OCI-LY7 (cell line): Measurements from ENCODE around the gene VSIR. TPM values are rescaled to one million over a fixed set of nuclear protein-coding genes. Genes with fewer than 3 reads are reported as not detected.
A peak's percentile ranks its signal among the peaks of the same experiment; 100 is the strongest.

Experiments used
- BruUV-seq: library from RNA; stranded (reverse); fragments of 400-500 nt; replicated peaks from 2 replicates; lab custom pipeline; 2021; lab: Mats Ljungman, UMichigan
- CTCF ChIA-PET: fragments of 300-600 bp; sonication (Branson Sonifier 250); formaldehyde crosslinking; loops from one replicate; lab custom pipeline; 2022; ENCODE audit warnings: antibody characterized with exemption; ENCODE audit not compliant: unreplicated experiment; lab: Charles Lee
- POLR2A ChIA-PET: fragments of 300-600 bp; sonication (Branson Sonifier 250); formaldehyde crosslinking; loops from one replicate; lab custom pipeline; 2022; ENCODE audit warnings: antibody characterized with exemption; lab: Charles Lee
- DNase-seq: peaks from one replicate; pipeline ENCODE4 v3.0.0-alpha.2; 2015; ENCODE audit warnings: low spot score
- H2AFZ ChIP-seq: fragments of 200-600 bp; sonication (generic), shearing (Covaris generic); 2 replicates; pipeline ENCODE4 v1.6.1; 2014; ENCODE audit warnings: mild to moderate bottlenecking, antibody characterized with exemption, low read length, moderate library complexity
- H3K27ac ChIP-seq: fragments of 200-600 bp; sonication (generic); 2 replicates; pipeline ENCODE4 v1.5.1; 2014; ENCODE audit warnings: mixed run types, low read depth, mild to moderate bottlenecking, moderate library complexity, low read length, inconsistent platforms; ENCODE audit not compliant: poor library complexity, severe bottlenecking
- H3K36me3 ChIP-seq: fragments of 200-600 bp; sonication (generic); 2 replicates; pipeline ENCODE4 v1.6.1; 2014; ENCODE audit warnings: mild to moderate bottlenecking, antibody characterized with exemption, low read length, moderate library complexity, mixed read lengths; ENCODE audit not compliant: insufficient read depth
- H3K4me1 ChIP-seq: fragments of 200-600 bp; sonication (generic); 2 replicates; pipeline ENCODE4 v1.5.1; 2014; ENCODE audit warnings: mild to moderate bottlenecking, low read length; ENCODE audit not compliant: insufficient read depth, poor library complexity, severe bottlenecking
- H3K4me2 ChIP-seq: fragments of 200-600 bp; sonication (generic); 2 replicates; pipeline ENCODE4 v1.6.1; 2014; ENCODE audit warnings: mild to moderate bottlenecking, low read length
- H3K4me3 ChIP-seq: fragments of 200-600 bp; sonication (generic); 2 replicates; pipeline ENCODE4 v1.5.1; 2014; ENCODE audit warnings: mild to moderate bottlenecking, low read depth, low read length; ENCODE audit not compliant: poor library complexity, severe bottlenecking
- H3K79me2 ChIP-seq: fragments of 200-600 bp; sonication (generic); 2 replicates; pipeline ENCODE4 v1.6.1; 2016; ENCODE audit warnings: low read depth, mild to moderate bottlenecking, low read length, moderate library complexity, mixed read lengths; ENCODE audit not compliant: insufficient read depth
- H3K9me2 ChIP-seq: fragments of 200-600 bp; sonication (generic); 2 replicates; pipeline ENCODE4 v1.6.1; 2016; ENCODE audit warnings: mild to moderate bottlenecking, low read length, mixed read lengths; ENCODE audit not compliant: insufficient read depth
- H3K9me3 ChIP-seq: fragments of 200-600 bp; sonication (generic); 2 replicates; pipeline ENCODE4 v1.6.1; 2014; ENCODE audit warnings: mild to moderate bottlenecking, mixed run types, low read length, mixed read lengths
- H4K20me1 ChIP-seq: fragments of 200-600 bp; sonication (generic); 2 replicates; pipeline ENCODE4 v1.6.1; 2014; ENCODE audit warnings: mild to moderate bottlenecking, antibody characterized with exemption, low read length, moderate library complexity, mixed read lengths; ENCODE audit not compliant: insufficient read depth
- EZH2phosphoT487 ChIP-seq: fragments of 200-600 bp; sonication (generic); IDR thresholded peaks from 2 replicates; pipeline ENCODE4 v1.6.1; 2018; ENCODE audit warnings: low read depth, borderline replicate concordance, mild to moderate bottlenecking, mixed run types, antibody characterized with exemption, low read length, moderate library complexity, mixed read lengths
- intact Hi-C: fragments of 100-400 bp; cut with micrococcal nuclease; formaldehyde crosslinking; loops from one replicate; pipeline ENCODE4 v1.10.0; 2022; ENCODE audit not compliant: unreplicated experiment
- total RNA-seq, 2 experiments: library from RNA; depleted of rRNA in 1 of 2; stranded (reverse); fragments of >200 nt in 1 of 2; shearing (Covaris generic) in 1 of 2; gene quantifications; 2 replicates each; pipeline ENCODE4 v1.2.3, GENCODE V29; 2014 to 2022
- TF ChIP-seq, protein P1 (sequence below): fragments of 200-600 bp; sonication (generic); conservative IDR thresholded peaks from 2 replicates; pipeline ENCODE4 v1.5.1; 2014; ENCODE audit warnings: mild to moderate bottlenecking, antibody characterized with exemption, low read length, moderate library complexity, mixed read lengths

The VSIR gene
- total RNA-seq, 2 experiments from 2014 or later, result 2.2 to 9.0 TPM

DNA sequence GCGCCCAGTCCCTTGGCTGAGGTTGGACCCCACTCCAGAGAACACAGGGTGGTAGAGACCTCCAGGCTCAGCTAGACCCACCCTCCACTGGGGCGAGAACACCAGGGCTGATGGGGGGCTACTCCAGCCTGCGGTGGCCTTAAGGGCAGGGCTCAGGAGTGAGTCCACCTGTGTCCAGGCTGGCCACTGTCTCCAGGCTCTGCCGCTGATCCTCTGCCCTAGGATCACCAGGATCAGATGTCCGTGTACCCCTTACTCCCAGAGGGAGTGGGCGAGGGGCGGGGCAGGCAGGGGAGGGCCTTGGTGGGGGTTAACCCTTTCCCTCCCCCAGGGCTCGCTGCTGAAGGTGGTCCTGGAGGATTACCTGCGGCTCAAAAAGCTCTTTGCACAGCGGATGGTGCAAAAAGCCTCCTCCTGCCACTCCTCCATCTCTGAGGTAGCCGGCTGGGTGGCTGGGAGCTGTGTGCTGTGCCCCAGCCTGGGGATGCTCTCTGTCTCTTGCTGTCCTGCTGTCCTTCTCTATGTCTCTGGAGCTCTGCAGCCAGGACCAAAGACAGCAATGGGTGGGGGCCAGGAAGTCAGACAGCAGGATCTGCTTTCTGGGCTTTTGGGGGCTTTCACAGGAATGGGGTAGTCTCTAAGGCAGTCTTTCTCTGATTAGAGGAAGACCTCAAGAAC is 39.7 kb upstream of the VSIR start:
- intact Hi-C loops, result loop anchor here (1.0 to 5.0 kb wide), 5 partner anchors 22 to 501 kb away; partner anchors contain the start of gene VSIR
- no TSS peak for BruUV-seq
- H3K36me3 ChIP-seq, result peaks cover 32% of the 10 kb centered on the region
- no peaks in the 10 kb centered on the region for H4K20me1 ChIP-seq
- no peak overlapping the region for H3K4me2 ChIP-seq
- no peak overlapping the region for H3K4me3 ChIP-seq
- H2AFZ ChIP-seq, result no peak overlapping the region
- ChIA-PET POLR2A (interaction anchor here (0.8 kb wide), 1 partner anchor 65 kb away, joined by 3 read pairs; no protein-coding TSS in a partner anchor), CTCF (interaction anchor here (0.5 to 0.8 kb wide), 4 partner anchors 35 to 219 kb away, joined by 3 to 5 read pairs (median 4); no protein-coding TSS in a partner anchor)
- peaks cover 6% of the 10 kb centered on the region for H3K4me1 ChIP-seq
- H3K27ac ChIP-seq, result no peak overlapping the region
- H3K79me2 ChIP-seq, result no peaks in the 10 kb centered on the region
- no peaks in the 10 kb centered on the region for H3K9me2 ChIP-seq
- no peak for TF ChIP-seq EZH2phosphoT487
- TF ChIP-seq, protein P1, sequence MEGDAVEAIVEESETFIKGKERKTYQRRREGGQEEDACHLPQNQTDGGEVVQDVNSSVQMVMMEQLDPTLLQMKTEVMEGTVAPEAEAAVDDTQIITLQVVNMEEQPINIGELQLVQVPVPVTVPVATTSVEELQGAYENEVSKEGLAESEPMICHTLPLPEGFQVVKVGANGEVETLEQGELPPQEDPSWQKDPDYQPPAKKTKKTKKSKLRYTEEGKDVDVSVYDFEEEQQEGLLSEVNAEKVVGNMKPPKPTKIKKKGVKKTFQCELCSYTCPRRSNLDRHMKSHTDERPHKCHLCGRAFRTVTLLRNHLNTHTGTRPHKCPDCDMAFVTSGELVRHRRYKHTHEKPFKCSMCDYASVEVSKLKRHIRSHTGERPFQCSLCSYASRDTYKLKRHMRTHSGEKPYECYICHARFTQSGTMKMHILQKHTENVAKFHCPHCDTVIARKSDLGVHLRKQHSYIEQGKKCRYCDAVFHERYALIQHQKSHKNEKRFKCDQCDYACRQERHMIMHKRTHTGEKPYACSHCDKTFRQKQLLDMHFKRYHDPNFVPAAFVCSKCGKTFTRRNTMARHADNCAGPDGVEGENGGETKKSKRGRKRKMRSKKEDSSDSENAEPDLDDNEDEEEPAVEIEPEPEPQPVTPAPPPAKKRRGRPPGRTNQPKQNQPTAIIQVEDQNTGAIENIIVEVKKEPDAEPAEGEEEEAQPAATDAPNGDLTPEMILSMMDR, result no peak
- no peaks in the 10 kb centered on the region for H3K9me3 ChIP-seq
- DNase-seq, result no peak

DNA sequence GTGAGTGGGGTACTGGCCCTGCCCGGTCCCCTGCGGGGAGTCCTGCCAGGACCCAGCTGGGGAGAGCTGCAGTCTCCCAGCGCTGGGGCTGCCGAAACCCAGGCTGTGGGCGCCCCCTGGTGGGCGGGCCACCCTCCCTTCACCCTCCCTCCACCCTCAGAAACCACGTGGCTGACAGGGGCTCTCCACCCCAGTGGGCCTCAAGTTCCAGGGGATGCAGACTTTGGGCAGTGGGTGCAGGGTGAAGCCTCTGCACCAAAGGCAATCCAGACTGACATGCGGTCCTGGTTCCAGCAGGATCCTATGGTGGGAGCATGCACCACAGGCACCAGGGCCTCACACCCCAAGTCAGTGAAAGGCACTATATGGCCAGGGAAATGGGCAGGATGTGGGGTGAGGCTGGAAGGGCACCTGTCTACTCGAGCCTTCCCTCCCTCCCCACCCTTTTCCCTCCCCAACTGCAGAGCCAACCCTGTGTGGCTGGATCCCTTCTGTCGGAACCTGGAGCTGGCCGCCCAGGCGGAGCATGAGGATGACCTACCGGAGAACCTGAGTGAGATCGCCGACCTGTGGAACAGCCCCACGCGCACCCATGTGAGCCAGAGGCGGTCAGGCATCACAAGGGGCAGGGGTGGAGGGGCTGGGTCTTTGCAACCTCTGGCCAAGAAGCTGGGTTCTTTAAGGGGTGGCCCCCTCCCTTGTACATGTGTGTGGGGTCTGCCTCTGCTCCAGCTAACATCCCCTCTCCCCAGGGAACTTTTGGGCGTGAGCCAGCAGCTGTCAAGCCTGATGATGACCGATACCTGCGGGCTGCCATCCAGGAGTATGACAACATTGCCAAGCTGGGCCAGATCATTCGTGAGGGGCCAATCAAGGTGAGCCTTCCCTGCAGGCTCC is 38.9 kb upstream of the VSIR start:
- no peak overlapping the region for H3K27ac ChIP-seq
- intact Hi-C loops, result loop anchor here (1.0 to 5.0 kb wide), 5 partner anchors 21 to 500 kb away; partner anchors contain the start of gene VSIR
- peak; percentile 80 for DNase-seq
- peaks cover 24% of the 10 kb centered on the region for H3K36me3 ChIP-seq
- ChIA-PET CTCF (interaction anchor here (0.5 to 1.4 kb wide), 7 partner anchors 34 to 219 kb away, joined by 3 to 5 read pairs (median 4); no protein-coding TSS in a partner anchor), POLR2A (no interaction called here)
- no TSS peak for BruUV-seq
- peaks cover 6% of the 10 kb centered on the region for H3K4me1 ChIP-seq
- no peak overlapping the region for H3K4me3 ChIP-seq
- no peak overlapping the region for H3K4me2 ChIP-seq
- no peaks in the 10 kb centered on the region for H3K9me2 ChIP-seq
- H4K20me1 ChIP-seq, result no peaks in the 10 kb centered on the region
- no peaks in the 10 kb centered on the region for H3K9me3 ChIP-seq
- H2AFZ ChIP-seq, result no peak overlapping the region
- TF ChIP-seq, protein P1, result peak; percentile 97
- TF ChIP-seq EZH2phosphoT487, result no peak
- no peaks in the 10 kb centered on the region for H3K79me2 ChIP-seq
